ENCODE results near the gene ETV3L.

DNA sequence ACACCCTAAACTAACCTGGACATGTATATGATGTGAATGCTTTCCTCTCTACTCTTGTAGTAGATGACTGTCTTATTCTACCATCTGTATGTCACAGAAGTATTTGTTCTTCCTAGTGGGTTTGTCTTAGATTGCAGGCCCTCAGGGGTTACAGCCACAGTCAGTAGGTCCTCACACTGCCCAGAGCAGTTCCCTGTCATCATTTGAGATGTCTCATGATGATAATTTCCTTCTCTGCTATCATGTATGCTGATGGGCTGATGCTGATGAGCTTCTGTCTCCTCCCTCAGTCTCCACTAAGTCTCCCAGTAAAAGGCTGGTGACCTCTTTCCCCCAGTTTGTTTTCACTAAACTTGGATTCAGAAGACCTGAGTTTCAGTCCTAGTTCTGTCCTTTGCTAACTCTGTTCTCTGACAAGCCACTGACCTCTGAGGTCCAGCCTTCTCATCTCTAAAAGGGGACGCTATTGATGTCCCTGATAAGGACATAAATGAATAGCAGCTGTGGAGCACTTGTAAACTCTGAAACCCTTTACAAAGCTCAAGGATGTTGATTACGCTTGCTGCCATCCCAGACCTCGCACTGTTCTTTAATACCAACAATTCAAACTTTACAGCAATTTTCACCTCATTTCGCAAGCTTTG is 41.7 kb upstream of the ETV3L start:
- TF ChIP-seq ZNF565 (CRISPR knock-in tag; conservative IDR thresholded peaks at IDR 0.05; ENCODE audit: low read depth) (no peak), ARNTL (CRISPR knock-in tag; IDR thresholded peaks at IDR 0.05; ENCODE audit: borderline replicate concordance, low read depth) (no peak), TOX (CRISPR knock-in tag; IDR thresholded peaks at IDR 0.05; ENCODE audit: borderline replicate concordance) (no peak), OSR1 (CRISPR knock-in tag; IDR thresholded peaks at IDR 0.05) (no peak), GLIS3 (CRISPR knock-in tag; IDR thresholded peaks at IDR 0.05) (no peak), SNAI2 (CRISPR knock-in tag; IDR thresholded peaks at IDR 0.05) (no peak), ZNF8 (CRISPR knock-in tag; IDR thresholded peaks at IDR 0.05) (0 out of 2 replicates have a peak, but pooled peaks have one; percentile 21)

Measured in SK-N-SH treated with all-trans-retinoic acid at 6 μM for 48 hours (cell line).